ENCODE results near the gene DNAJC24.

- TF ChIP-seq CTCF (conservative IDR thresholded peaks at IDR 0.05; ENCODE audit: low read depth, low read length) (no peak), EZH2phosphoT487 (IDR thresholded peaks at IDR 0.05; ENCODE audit: borderline replicate concordance, low read length) (no peak)
Observed at GRCh38 chr11:31419138-31419537, 49.5 kb downstream of the DNAJC24 start.

All from PC-3 (cell line).